KBM-7 (cell line): Measurements from ENCODE around the gene RNF144B.

ENCODE experiments used
- DNase-seq: peaks from one replicate; pipeline ENCODE4 v3.0.0-alpha.2; 2015
- in situ Hi-C: fragments of 300-500 bp; cut with MboI; formaldehyde crosslinking; loops from 2 replicates; pipeline ENCODE4 v1.14.3; 2020; ENCODE audit warnings: low sequenced_read_pairs, low pct_unique_long_range_greater_than_20kb, mixed read lengths

The RNF144B gene

GRCh38 chr6:18367371-18367770 is 19.8 kb upstream of the RNF144B start:
- in situ Hi-C loops: no loop called here
- no peak for DNase-seq

GRCh38 chr6:18368277-18369105 is 18.7 kb upstream of the RNF144B start:
- in situ Hi-C loops: no loop called here
- no peak for DNase-seq

- in situ Hi-C loops: no loop called here
- DNase-seq: no peak
Measured at GRCh38 chr6:18371010-18371409, 16.1 kb upstream of the RNF144B start.

- in situ Hi-C loops: no loop called here
- DNase-seq: no peak
Measured at GRCh38 chr6:18371656-18372055, 15.5 kb upstream of the RNF144B start.

- in situ Hi-C loops: no loop called here
- no peak for DNase-seq
Measured at GRCh38 chr6:18380158-18380836, 6.9 kb upstream of the RNF144B start.

- in situ Hi-C loops: no loop called here
- no peak for DNase-seq
Measured at GRCh38 chr6:18380851-18381250, 6.3 kb upstream of the RNF144B start.

- in situ Hi-C loops: no loop called here
- DNase-seq: no peak
Measured at GRCh38 chr6:18383441-18383840, 3.7 kb upstream of the RNF144B start.

- in situ Hi-C loops: no loop called here
- DNase-seq: no peak
Measured at GRCh38 chr6:18384621-18385020, 2.5 kb upstream of the RNF144B start.

- DNase-seq: no peak
- in situ Hi-C loops: no loop called here
Measured at GRCh38 chr6:18386298-18386976, 713 bp upstream of the RNF144B start.

- peak; percentile 10 for DNase-seq
- in situ Hi-C loops: no loop called here
Measured at GRCh38 chr6:18388271-18388670, 1.1 kb downstream of the RNF144B start.

GRCh38 chr6:18388942-18389341 is 1.8 kb downstream of the RNF144B start:
- in situ Hi-C loops: no loop called here
- no peak for DNase-seq

GRCh38 chr6:18389479-18389878 is 2.3 kb downstream of the RNF144B start:
- in situ Hi-C loops: no loop called here
- no peak for DNase-seq

- in situ Hi-C loops: no loop called here
- no peak for DNase-seq
Measured at GRCh38 chr6:18390476-18390875, 3.3 kb downstream of the RNF144B start.

GRCh38 chr6:18391023-18391422 is 3.9 kb downstream of the RNF144B start:
- DNase-seq: no peak
- in situ Hi-C loops: no loop called here

- DNase-seq: no peak
- in situ Hi-C loops: no loop called here
Measured at GRCh38 chr6:18392346-18392877, 5.3 kb downstream of the RNF144B start.

- DNase-seq: no peak
- in situ Hi-C loops: no loop called here
Measured at GRCh38 chr6:18393698-18394097, 6.5 kb downstream of the RNF144B start.

GRCh38 chr6:18395177-18395855 is 8.2 kb downstream of the RNF144B start:
- DNase-seq: no peak
- in situ Hi-C loops: no loop called here

- in situ Hi-C loops: no loop called here
- no peak for DNase-seq
Measured at GRCh38 chr6:18395856-18396197, 8.7 kb downstream of the RNF144B start.

GRCh38 chr6:18397701-18398100 is 10.6 kb downstream of the RNF144B start:
- DNase-seq: no peak
- in situ Hi-C loops: no loop called here
